ENCODE results near the gene UQCC2.

The UQCC2 gene

DNA sequence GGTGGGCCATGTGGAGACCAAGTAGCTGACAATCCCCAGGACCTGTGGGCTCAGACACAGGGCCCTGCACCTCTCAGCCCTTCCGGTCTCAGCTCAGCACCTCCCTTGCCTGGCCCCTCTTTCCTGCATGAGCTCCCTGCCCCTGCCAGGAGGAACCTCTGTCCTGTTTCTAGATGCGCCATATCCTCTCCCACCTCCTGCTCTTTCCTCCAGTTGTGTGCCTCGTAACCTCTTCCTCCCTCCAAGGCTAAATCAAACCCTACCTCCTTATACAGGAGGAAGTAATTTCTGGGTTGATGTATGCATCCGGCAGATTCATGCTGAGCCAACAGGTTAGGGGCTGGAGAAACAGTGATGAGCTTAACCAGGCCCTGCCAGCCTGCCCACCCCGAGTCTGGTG, 59.5 kb downstream of the UQCC2 start:
- ChIA-PET POLR2A (interaction anchor here (1.3 kb wide), 1 partner anchor 59 kb away, joined by 5 read pairs; the partner anchor contains the start of gene UQCC2), CTCF (interaction anchor here (0.7 kb wide), 1 partner anchor 49 kb away, joined by 3 read pairs; no protein-coding TSS in a partner anchor)
- DNase-seq (ENCODE audit: extremely low spot score) = no peak

DNA sequence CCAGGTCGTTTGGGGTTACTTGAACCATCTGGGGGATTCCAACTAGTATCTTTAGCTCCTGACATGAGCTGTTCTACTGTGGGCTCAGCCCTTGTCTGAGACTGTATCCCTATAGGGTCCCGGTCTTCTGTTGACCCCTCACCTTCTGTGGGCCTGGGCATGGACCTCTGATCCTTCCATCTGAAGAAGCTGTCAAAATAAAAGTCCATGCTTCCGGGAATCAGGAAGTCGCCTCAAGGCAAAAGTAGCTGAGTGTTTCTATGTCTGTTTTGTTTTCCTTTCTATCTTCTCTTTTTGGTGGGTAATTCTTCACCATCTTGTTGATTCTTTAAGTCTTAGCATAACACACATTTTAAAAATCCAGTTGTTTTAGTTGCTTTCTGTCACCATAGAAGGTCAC, 60.1 kb downstream of the UQCC2 start:
- POLR2A ChIA-PET = interaction anchor here (1.3 kb wide), 1 partner anchor 60 kb away, joined by 5 read pairs; the partner anchor contains the start of gene UQCC2
- DNase-seq (ENCODE audit: extremely low spot score) = no peak
- CTCF ChIA-PET = interaction anchor here (0.7 kb wide), 1 partner anchor 50 kb away, joined by 3 read pairs; no protein-coding TSS in a partner anchor
- TF ChIP-seq ARNT (IDR thresholded peaks at IDR 0.05) = no peak
- TF ChIP-seq HDGF (IDR thresholded peaks at IDR 0.05; ENCODE audit: borderline replicate concordance) = no peak
- TF ChIP-seq FOXK2 (IDR thresholded peaks at IDR 0.05) = no peak
- no peak for TF ChIP-seq TARDBP (IDR thresholded peaks at IDR 0.05)
- TF ChIP-seq CTBP1 (IDR thresholded peaks at IDR 0.05; ENCODE audit: borderline replicate concordance) = no peak
- TF ChIP-seq FOXA1 (IDR thresholded peaks at IDR 0.05) = no peak
- TF ChIP-seq LEF1 (IDR thresholded peaks at IDR 0.05; ENCODE audit: borderline replicate concordance) = no peak
- no peak for TF ChIP-seq L3MBTL2 (conservative IDR thresholded peaks at IDR 0.05)
- TF ChIP-seq, protein P1, sequence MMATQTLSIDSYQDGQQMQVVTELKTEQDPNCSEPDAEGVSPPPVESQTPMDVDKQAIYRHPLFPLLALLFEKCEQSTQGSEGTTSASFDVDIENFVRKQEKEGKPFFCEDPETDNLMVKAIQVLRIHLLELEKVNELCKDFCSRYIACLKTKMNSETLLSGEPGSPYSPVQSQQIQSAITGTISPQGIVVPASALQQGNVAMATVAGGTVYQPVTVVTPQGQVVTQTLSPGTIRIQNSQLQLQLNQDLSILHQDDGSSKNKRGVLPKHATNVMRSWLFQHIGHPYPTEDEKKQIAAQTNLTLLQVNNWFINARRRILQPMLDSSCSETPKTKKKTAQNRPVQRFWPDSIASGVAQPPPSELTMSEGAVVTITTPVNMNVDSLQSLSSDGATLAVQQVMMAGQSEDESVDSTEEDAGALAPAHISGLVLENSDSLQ (IDR thresholded peaks at IDR 0.05) = no peak
- TF ChIP-seq ZNF384 (IDR thresholded peaks at IDR 0.05) = no peak
- no peak for TF ChIP-seq SUZ12 (IDR thresholded peaks at IDR 0.05)
- TF ChIP-seq FOXM1 (IDR thresholded peaks at IDR 0.05; ENCODE audit: borderline replicate concordance) = no peak
- TF ChIP-seq BHLHE40 (IDR thresholded peaks at IDR 0.05; ENCODE audit: borderline replicate concordance) = no peak
- TF ChIP-seq NFRKB (IDR thresholded peaks at IDR 0.05) = no peak
- no peak for TF ChIP-seq ELF4 (IDR thresholded peaks at IDR 0.05)
- no peak for TF ChIP-seq SP1 (IDR thresholded peaks at IDR 0.05)

More for the DNA sequence above, 59.5 kb downstream of the UQCC2 start:
- TF ChIP-seq, protein P1 (IDR thresholded peaks at IDR 0.05) = no peak
- TF ChIP-seq ZNF384 (IDR thresholded peaks at IDR 0.05) = no peak
- no peak for TF ChIP-seq FOXA1 (IDR thresholded peaks at IDR 0.05)
- no peak for TF ChIP-seq ELF4 (IDR thresholded peaks at IDR 0.05)
- TF ChIP-seq NFRKB (IDR thresholded peaks at IDR 0.05) = no peak
- TF ChIP-seq BHLHE40 (IDR thresholded peaks at IDR 0.05; ENCODE audit: borderline replicate concordance) = no peak
- no peak for TF ChIP-seq ARNT (IDR thresholded peaks at IDR 0.05)
- TF ChIP-seq HDGF (IDR thresholded peaks at IDR 0.05; ENCODE audit: borderline replicate concordance) = no peak
- TF ChIP-seq SP1 (IDR thresholded peaks at IDR 0.05) = no peak
- no peak for TF ChIP-seq SUZ12 (IDR thresholded peaks at IDR 0.05)
- TF ChIP-seq CTBP1 (IDR thresholded peaks at IDR 0.05; ENCODE audit: borderline replicate concordance) = no peak
- TF ChIP-seq LEF1 (IDR thresholded peaks at IDR 0.05; ENCODE audit: borderline replicate concordance) = no peak
- TF ChIP-seq L3MBTL2 (conservative IDR thresholded peaks at IDR 0.05) = no peak
- TF ChIP-seq FOXM1 (IDR thresholded peaks at IDR 0.05; ENCODE audit: borderline replicate concordance) = no peak
- TF ChIP-seq TARDBP (IDR thresholded peaks at IDR 0.05) = no peak
- no peak for TF ChIP-seq FOXK2 (IDR thresholded peaks at IDR 0.05)
